GM19452 (cell line): ENCODE measurements around the gene NAV1.
"Not testable (repeated sequence)": the region's sequence is repeated elsewhere in the genome, so short reads cannot be mapped to it uniquely, and the experiment has no call there.

Experiments
- ATAC-seq: cut with Tn5 transposase; IDR thresholded peaks from one replicate; pipeline ENCODE4 v1.9.1; 2021; ENCODE audit not compliant: unreplicated experiment

Gene NAV1

DNA sequence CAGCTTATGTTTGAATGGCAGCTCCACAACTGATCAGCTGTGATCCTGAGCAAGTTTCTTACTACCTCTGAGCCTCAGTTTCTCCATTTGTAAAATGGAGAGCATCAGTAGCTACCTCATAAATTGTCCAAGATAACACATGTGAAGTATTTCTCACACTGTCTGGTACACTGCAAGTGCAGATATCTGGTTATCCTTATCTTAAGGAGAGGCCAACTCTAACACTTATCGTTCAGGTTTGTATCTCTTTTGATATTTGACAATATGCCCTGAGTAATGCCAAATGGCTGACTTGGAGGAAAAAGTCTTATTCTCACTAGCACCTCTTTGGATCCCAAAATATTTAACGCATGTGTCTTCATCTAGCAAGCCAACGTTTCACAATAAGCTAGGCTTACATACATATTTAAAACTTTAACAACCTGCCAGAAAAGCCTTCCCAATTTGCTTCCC is 34.7 kb upstream of the NAV1 start:
- ATAC-seq, result no peak

GRCh38 chr1:201504799-201505502 is 34.0 kb upstream of the NAV1 start:
- ATAC-seq, result no peak

- ATAC-seq, result no peak
Measured at GRCh38 chr1:201505503-201505890, 33.4 kb upstream of the NAV1 start.

- no peak for ATAC-seq
Measured at GRCh38 chr1:201506092-201506491, 32.8 kb upstream of the NAV1 start.

DNA sequence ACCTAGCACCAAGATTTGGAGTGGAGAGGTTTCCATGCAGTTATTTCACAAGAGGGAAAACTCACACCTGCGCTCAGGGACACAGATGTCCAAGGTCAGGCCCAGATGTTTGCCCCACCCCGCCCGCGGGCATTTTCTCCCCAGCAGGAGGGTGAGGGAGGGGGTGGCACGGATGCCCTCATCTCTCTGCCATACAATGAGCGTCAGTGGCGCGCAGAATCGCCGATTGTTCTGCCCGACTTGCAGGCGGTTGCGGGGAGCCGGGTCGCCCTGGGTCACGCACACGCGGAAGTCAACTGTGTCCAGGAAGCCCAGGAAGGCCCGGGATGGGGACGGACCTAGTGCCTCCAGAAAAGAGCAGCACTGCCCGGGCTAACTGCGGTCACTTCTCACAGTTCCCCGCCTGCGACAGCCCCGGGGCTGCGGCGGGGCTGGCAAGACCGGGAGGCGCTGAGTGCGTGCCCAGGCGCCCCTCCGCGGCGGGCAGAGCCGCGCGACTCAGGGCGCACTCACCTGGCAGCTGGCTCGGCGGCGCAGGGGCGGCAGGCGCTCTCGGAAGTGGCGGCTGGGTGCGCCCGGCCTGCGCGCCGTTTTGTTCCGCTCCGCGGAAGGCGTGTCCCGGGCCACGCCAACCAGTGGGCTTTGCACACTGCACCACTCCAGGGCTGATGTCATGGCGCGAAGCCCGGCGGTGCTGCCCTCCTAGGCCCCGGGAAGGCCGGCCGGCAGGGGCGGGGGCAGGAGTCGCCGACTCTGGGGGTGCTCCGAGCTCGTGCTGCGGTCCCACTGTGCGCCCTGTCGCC is 32.2 kb upstream of the NAV1 start, which contains the start of gene CSRP1:
Gene CSRP1, minus strand, starts transcription at position 567 of the 803 bp plus-strand sequence. CDS start 10,820 bp downstream, outside the sequence.
- peak; percentile 92 for ATAC-seq

DNA sequence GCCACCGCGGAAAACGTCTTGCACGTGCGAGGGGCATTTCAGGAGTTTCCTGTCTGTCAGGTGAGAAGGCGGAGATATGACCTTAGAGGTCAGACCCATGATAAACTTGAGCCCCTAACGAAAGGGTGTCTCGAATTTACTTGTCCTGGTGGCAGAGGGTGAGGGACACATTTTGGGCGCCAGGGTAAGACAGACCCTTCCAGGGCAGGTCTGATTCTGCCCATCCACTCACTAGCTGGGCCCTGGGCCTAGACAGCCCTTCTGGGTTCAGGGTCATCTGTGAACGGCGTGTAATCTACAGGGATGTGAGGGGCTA is 31.6 kb upstream of the NAV1 start:
- peak; percentile 15 for ATAC-seq

GRCh38 chr1:201508809-201509208 is 30.1 kb upstream of the NAV1 start:
- no peak for ATAC-seq

DNA sequence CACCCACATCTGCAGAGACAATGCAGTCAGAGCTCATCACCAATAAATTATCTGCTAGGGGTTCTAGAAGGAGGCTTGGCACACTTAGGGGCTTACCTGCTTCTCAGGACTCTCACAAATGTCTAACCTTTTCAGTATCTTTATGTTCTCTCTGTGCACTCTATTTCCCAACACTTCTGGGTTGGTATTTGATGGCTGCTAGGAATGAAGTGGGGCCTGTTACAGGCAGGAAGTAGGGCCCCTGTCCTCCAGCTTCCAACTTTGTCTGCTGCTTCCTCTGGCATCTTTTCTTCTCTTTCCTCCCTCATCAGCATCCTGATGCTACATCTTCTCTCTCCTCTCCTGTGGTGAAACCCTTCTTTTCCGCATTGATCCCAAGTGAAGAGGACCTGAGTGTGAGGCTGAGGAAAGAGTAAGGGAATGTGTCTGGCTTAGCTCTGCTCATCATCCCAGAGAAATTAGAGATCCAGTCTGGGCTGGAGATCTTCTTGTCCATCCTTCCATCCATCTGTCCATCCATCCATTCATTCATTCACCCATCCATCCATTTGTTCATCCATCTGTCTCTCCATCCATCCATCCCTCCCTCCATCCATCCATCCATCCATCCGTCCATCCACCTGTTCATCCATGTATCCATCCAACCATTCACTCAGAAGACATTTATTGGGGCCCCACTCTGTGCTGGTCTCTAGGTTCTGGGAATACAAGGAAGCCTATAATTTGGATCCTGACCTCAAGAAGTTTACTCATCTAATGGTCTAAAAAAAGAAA is 29.1 kb upstream of the NAV1 start:
- ATAC-seq, result no peak

- ATAC-seq, result no peak
Measured at GRCh38 chr1:201510734-201511133, 28.2 kb upstream of the NAV1 start.

DNA sequence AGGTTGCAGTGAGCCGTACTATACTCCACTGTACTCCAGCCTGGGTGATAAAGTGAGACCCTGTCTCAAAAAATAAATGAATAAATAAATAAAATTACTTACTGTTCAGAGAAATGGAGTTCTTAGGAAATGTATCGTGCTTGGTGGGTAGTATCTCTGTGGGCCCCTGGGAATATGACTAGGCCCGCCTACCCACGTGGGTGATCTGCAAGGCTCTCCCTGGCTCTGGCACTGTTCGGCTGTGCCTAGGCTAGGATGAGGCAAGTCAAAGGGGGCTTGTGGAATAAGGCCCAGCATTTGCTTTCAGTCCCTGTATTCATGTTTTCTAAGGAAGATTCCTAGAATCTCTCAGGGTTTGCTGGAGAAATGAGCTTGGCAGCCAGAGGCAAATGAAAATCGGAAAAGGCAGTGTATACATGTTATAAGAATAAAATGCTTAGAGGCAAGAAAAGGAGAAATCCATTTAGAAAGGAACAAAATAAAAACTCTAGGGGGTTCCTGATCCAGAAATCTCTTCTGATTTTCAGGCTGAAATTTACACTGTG is 27.5 kb upstream of the NAV1 start:
- ATAC-seq, result no peak

DNA sequence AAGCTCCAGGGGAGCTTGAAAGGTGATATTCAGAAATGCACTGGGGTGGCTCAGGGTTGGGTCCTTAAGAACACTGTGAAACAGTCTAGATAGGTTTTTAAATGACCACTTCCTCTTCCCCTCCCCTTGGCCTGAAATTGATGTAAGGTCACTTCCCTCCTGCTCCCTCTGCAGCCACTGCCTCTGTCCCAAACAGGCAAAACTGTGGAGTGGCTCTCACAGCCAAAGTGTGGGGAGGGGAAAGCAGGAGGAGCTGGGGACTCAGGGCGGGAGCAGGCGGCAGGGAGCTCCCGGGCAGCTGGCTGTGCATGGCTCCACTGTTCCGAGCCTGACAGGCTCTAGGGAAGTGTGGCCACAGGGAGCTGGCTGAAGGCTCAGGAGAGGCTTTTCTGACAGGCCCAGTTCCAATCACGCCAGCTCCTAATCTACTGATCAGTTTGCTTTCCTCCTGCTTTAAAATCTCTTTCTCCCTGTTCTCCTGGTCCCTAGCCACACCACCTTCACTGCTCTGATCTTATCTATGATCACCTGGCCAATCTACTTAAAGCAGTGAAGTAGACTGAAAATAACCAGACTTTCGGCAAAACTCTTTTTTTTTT is 26.9 kb upstream of the NAV1 start:
- ATAC-seq, result peak; percentile 33

- no peak for ATAC-seq
Measured at GRCh38 chr1:201513498-201514243, 25.3 kb upstream of the NAV1 start.

- no peak for ATAC-seq
Measured at GRCh38 chr1:201514466-201514865, 24.5 kb upstream of the NAV1 start.

GRCh38 chr1:201515062-201515750 is 23.7 kb upstream of the NAV1 start:
- ATAC-seq, result no peak

- ATAC-seq, result no peak
Measured at GRCh38 chr1:201515895-201516294, 23.0 kb upstream of the NAV1 start.

- no peak for ATAC-seq
Measured at GRCh38 chr1:201516511-201517127, 22.3 kb upstream of the NAV1 start.

GRCh38 chr1:201517631-201518030 is 21.3 kb upstream of the NAV1 start:
- ATAC-seq, result no peak

GRCh38 chr1:201518071-201518470 is 20.9 kb upstream of the NAV1 start:
- ATAC-seq, result no peak

DNA sequence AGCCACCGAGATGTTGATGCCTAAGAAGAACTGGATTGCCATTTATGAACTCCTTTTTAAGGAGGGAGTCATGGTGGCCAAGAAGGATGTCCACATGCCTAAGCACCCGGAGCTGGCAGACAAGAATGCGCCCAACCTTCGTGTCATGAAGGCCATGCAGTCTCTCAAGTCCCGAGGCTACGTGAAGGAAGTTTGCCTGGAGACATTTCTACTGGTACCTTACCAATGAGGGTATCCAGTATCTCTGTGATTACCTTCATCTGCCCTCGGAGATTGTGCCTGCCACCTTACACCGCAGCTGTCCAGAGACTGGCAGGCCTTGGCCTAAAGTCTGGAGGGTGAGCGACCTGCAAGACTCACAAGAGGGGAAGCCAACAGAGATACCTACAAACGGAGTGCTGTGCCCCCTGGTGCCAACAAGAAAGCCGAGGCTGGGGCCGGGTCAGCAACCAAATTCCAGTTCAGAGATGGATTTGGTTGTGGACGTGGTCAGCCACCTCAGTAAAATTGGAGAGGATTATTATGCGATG is 18.8 kb upstream of the NAV1 start:
- ATAC-seq, result not testable (repeated sequence)
